Hepatocyte (in vitro differentiated cells): ENCODE measurements around the gene RAB4A. TPM values are rescaled to one million over a fixed set of nuclear protein-coding genes. Genes with fewer than 3 reads are reported as not detected.

ENCODE experiments used
- DNase-seq: peaks from one replicate; pipeline ENCODE4 v3.0.0-alpha.2; 2016; ENCODE audit warnings: low spot score
- H2AFZ ChIP-seq: fragments of 200-600 bp; sonication (generic); 2 replicates; pipeline ENCODE4 v1.6.0; 2016; ENCODE audit warnings: antibody characterized with exemption, mild to moderate bottlenecking
- H3K27ac ChIP-seq: fragments of 200-600 bp; sonication (generic); 2 replicates; pipeline ENCODE4 v1.5.1; 2016; ENCODE audit warnings: mild to moderate bottlenecking
- H3K27me3 ChIP-seq: fragments of 200-600 bp; sonication (generic); 2 replicates; pipeline ENCODE4 v1.6.1; 2016
- H3K36me3 ChIP-seq: fragments of 200-600 bp; sonication (generic); replicated peaks from 2 replicates; pipeline ENCODE4 v1.5.1; 2016; ENCODE audit warnings: low read depth; ENCODE audit not compliant: insufficient read depth
- H3K4me1 ChIP-seq: fragments of 200-600 bp; sonication (generic); 2 replicates; pipeline ENCODE4 v1.5.1; 2016; ENCODE audit warnings: mild to moderate bottlenecking, moderate library complexity; ENCODE audit not compliant: insufficient read depth
- H3K4me2 ChIP-seq: fragments of 200-600 bp; sonication (generic); 2 replicates; pipeline ENCODE4 v1.6.0; 2016
- H3K4me3 ChIP-seq: fragments of 200-600 bp; sonication (generic); 2 replicates; pipeline ENCODE4 v1.5.1; 2016; ENCODE audit warnings: mild to moderate bottlenecking
- H3K79me2 ChIP-seq: fragments of 200-600 bp; sonication (generic); 2 replicates; pipeline ENCODE4 v1.6.0; 2017; ENCODE audit warnings: mild to moderate bottlenecking
- H3K9me2 ChIP-seq: fragments of 200-600 bp; sonication (generic); replicated peaks from 2 replicates; pipeline ENCODE4 v1.6.0; 2017; ENCODE audit warnings: mild to moderate bottlenecking; ENCODE audit not compliant: insufficient read depth
- H3K9me3 ChIP-seq: fragments of 200-600 bp; sonication (generic); 2 replicates; pipeline ENCODE4 v1.5.1; 2016; ENCODE audit warnings: low read depth, mild to moderate bottlenecking
- H4K20me1 ChIP-seq: fragments of 200-600 bp; sonication (generic); 2 replicates; pipeline ENCODE4 v1.6.0; 2016; ENCODE audit warnings: mild to moderate bottlenecking; ENCODE audit not compliant: insufficient read depth, poor library complexity, severe bottlenecking
- CTCF ChIP-seq: fragments of 200-600 bp; sonication (generic); IDR thresholded peaks from 2 replicates; pipeline ENCODE4 v1.5.1; 2016; ENCODE audit warnings: antibody characterized with exemption, mild to moderate bottlenecking; ENCODE audit not compliant: poor library complexity
- EZH2 ChIP-seq: fragments of 200-600 bp; sonication (generic); IDR thresholded peaks from 2 replicates; pipeline ENCODE4 v1.6.1; 2016; ENCODE audit warnings: antibody characterized with exemption, mild to moderate bottlenecking, borderline replicate concordance
- EZH2phosphoT487 ChIP-seq: fragments of 200-600 bp; sonication (generic); IDR thresholded peaks from one replicate; pipeline ENCODE4 v1.6.1; 2018; ENCODE audit warnings: antibody characterized with exemption, mild to moderate bottlenecking, low read depth, moderate library complexity; ENCODE audit not compliant: unreplicated experiment, severe bottlenecking
- WGBS: methylation state at CpG from one replicate; pipeline ENCODE4 v1.1.6; 2016; ENCODE audit warnings: low lambda C conversion rate; ENCODE audit errors: missing lambda C conversion rate; 5-methylcytosine and 5-hydroxymethylcytosine counted together
- polyA plus RNA-seq: library from polyadenylated mRNA; unstranded; fragments of >200 nt; fragmentation: Nextera tagmentation; extraction: Ambion mirVana; gene quantifications from 2 replicates; pipeline ENCODE4 v1.2.1, GENCODE V29; 2016
- total RNA-seq: library from RNA; depleted of rRNA; stranded (reverse); fragments of >200 nt; gene quantifications from 2 replicates; pipeline ENCODE4 v1.2.3, GENCODE V29; 2014

The RAB4A gene
- total and polyA plus RNA-seq, 2 experiments from 2014 or later: 47.7 to 54.3 TPM

- Histone ChIP-seq H3K36me3 (no peaks in the 10 kb centered on the region), H3K4me1 (no peaks in the 10 kb centered on the region), H3K4me2 (no peak overlapping the region), H3K9me3 (no peaks in the 10 kb centered on the region), H3K79me2 (no peaks in the 10 kb centered on the region), H2AFZ (no peak overlapping the region), H3K9me2 (no peaks in the 10 kb centered on the region), H3K4me3 (no peak overlapping the region), H3K27me3 (no peaks in the 10 kb centered on the region), H4K20me1 (no peaks in the 10 kb centered on the region), H3K27ac (no peak overlapping the region)
- WGBS: 81% methylated on average over 1 of the region's 1 CpG
- TF ChIP-seq EZH2phosphoT487 (no peak), CTCF (no peak), EZH2 (no peak)
- DNase-seq: no peak
Observed at GRCh38 chr1:229309074-229309473, 38.2 kb downstream of the RAB4A start.

- 88% methylated on average over 2 of the region's 2 CpGs for WGBS
- Histone ChIP-seq H3K4me3 (no peak overlapping the region), H3K4me2 (no peak overlapping the region), H3K9me2 (no peaks in the 10 kb centered on the region), H4K20me1 (no peaks in the 10 kb centered on the region), H3K9me3 (no peaks in the 10 kb centered on the region), H3K27ac (no peak overlapping the region), H3K27me3 (no peaks in the 10 kb centered on the region), H3K4me1 (no peaks in the 10 kb centered on the region), H3K36me3 (no peaks in the 10 kb centered on the region), H2AFZ (no peak overlapping the region), H3K79me2 (no peaks in the 10 kb centered on the region)
- DNase-seq: no peak
- TF ChIP-seq EZH2 (no peak), EZH2phosphoT487 (no peak), CTCF (no peak)
Observed at GRCh38 chr1:229309684-229310083, 38.8 kb downstream of the RAB4A start.

GRCh38 chr1:229310833-229311232 is 39.9 kb downstream of the RAB4A start:
- no peaks in the 10 kb centered on the region for H4K20me1 ChIP-seq
- H2AFZ ChIP-seq: no peak overlapping the region
- no peak overlapping the region for H3K4me3 ChIP-seq
- no peaks in the 10 kb centered on the region for H3K9me2 ChIP-seq
- DNase-seq: no peak
- TF ChIP-seq CTCF (no peak), EZH2 (no peak), EZH2phosphoT487 (no peak)
- no peaks in the 10 kb centered on the region for H3K4me1 ChIP-seq
- no peak overlapping the region for H3K4me2 ChIP-seq
- no peaks in the 10 kb centered on the region for H3K79me2 ChIP-seq
- no peak overlapping the region for H3K27ac ChIP-seq
- H3K27me3 ChIP-seq: no peaks in the 10 kb centered on the region
- no peaks in the 10 kb centered on the region for H3K9me3 ChIP-seq
- 88% methylated on average over 6 of the region's 6 CpGs for WGBS
- no peaks in the 10 kb centered on the region for H3K36me3 ChIP-seq

DNA sequence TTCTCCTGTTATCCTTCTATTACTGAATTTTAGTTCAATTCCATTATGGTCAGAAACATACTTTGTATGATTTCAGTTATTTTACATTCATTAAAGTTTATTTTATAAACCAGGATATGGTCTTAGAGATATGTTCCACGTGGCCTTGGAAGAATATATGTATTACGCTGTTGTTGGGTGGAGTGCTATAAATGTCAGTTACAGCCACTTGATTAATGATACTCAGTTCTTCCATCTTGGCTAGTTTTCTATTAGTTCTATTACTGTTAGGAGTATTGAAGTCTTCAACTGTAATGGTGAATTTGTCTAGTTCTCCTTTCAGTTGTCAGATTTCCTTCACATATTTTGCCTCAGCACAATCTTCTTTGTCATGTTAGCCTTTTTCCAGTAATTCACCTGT is 45.3 kb downstream of the RAB4A start:
- no peaks in the 10 kb centered on the region for H3K79me2 ChIP-seq
- TF ChIP-seq EZH2phosphoT487 (no peak), CTCF (no peak), EZH2 (no peak)
- H3K9me2 ChIP-seq: no peaks in the 10 kb centered on the region
- no peaks in the 10 kb centered on the region for H3K4me1 ChIP-seq
- H2AFZ ChIP-seq: no peak overlapping the region
- no peak overlapping the region for H3K4me2 ChIP-seq
- no peak overlapping the region for H3K4me3 ChIP-seq
- H3K27me3 ChIP-seq: no peaks in the 10 kb centered on the region
- no peaks in the 10 kb centered on the region for H3K36me3 ChIP-seq
- H4K20me1 ChIP-seq: no peaks in the 10 kb centered on the region
- no peak for DNase-seq
- H3K9me3 ChIP-seq: no peaks in the 10 kb centered on the region
- H3K27ac ChIP-seq: no peak overlapping the region
- 90% methylated on average over 2 of the region's 2 CpGs for WGBS
